ENCODE data around the gene ATP1B3. TPM values are rescaled to one million over a fixed set of nuclear protein-coding genes. Genes with fewer than 3 reads are reported as not detected.

ATP1B3 gene
- total RNA-seq, 1 experiment from 2014 or later, result 250 TPM

- Histone ChIP-seq H3K79me1 (ENCODE audit: insufficient read depth, low read depth, low read length, poor library complexity, severe bottlenecking) (no peaks in the 10 kb centered on the region), H2AK5ac (ENCODE audit: insufficient read length, low read length) (no peak overlapping the region), H3K4me1 (ENCODE audit: insufficient read depth, low read length) (no peaks in the 10 kb centered on the region), H2BK5ac (ENCODE audit: insufficient read length, low read length) (no peak overlapping the region), H3T11ph (ENCODE audit: low read length) (no peak overlapping the region), H2BK15ac (ENCODE audit: low read depth, low read length) (no peak overlapping the region), H3K23me2 (ENCODE audit: insufficient read length, low read depth, low read length, poor library complexity, severe bottlenecking) (no peaks in the 10 kb centered on the region), H2BK120ac (ENCODE audit: low read depth, low read length, poor library complexity, severe bottlenecking) (no peak overlapping the region), H4K8ac (replicated peaks; ENCODE audit: insufficient read length, low read depth, low read length) (no peak overlapping the region), H3K4ac (ENCODE audit: low read depth, low read length) (no peak overlapping the region), H2BK20ac (ENCODE audit: low read depth, low read length, poor library complexity, severe bottlenecking) (no peak overlapping the region), H3K56ac (ENCODE audit: insufficient read length, low read depth, low read length) (no peak overlapping the region), H2AFZ (ENCODE audit: low read length) (no peak overlapping the region), H3K79me2 (ENCODE audit: insufficient read depth, low read length) (no peaks in the 10 kb centered on the region), H3K9ac (ENCODE audit: extremely low read depth, insufficient read length, low read length) (no peak overlapping the region), H3K14ac (ENCODE audit: insufficient read depth, low read length) (no peak overlapping the region), H3K4me2 (ENCODE audit: insufficient read depth, insufficient read length, low read length) (no peak overlapping the region), H3K27ac (ENCODE audit: insufficient read length, low read depth, low read length) (no peak overlapping the region), H4K5ac (ENCODE audit: insufficient read length, low read depth, low read length) (no peak overlapping the region), H3K23ac (ENCODE audit: insufficient read length, low read depth, low read length) (no peak overlapping the region), H4K20me1 (ENCODE audit: control insufficient read depth, insufficient read depth, insufficient read length) (no peaks in the 10 kb centered on the region), H3K9me3 (ENCODE audit: control insufficient read depth, low read depth, low read length) (no peaks in the 10 kb centered on the region), H2BK12ac (ENCODE audit: insufficient read length, low read depth, low read length) (no peak overlapping the region), H4K91ac (ENCODE audit: insufficient read length, low read depth, low read length) (no peak overlapping the region), H3K27me3 (ENCODE audit: insufficient read depth, low read length) (no peaks in the 10 kb centered on the region), H3K18ac (ENCODE audit: insufficient read length, low read depth, low read length) (no peak overlapping the region)
- no peak for DNase-seq
- H3K36me3 Mint-ChIP-seq (ENCODE audit: insufficient read depth in 1 of 3, low read depth in 3 of 3), result no peaks in the 10 kb centered on the region; a peak in 1 of 7 replicates
- peaks cover 0 to 3% of the 10 kb centered on the region in 2 experiments; a peak in 1 of 4 replicates for H3K4me1 Mint-ChIP-seq
- H3K27me3 Mint-ChIP-seq (ENCODE audit: low read depth), result peaks cover 2% of the 10 kb centered on the region
- no peak overlapping the region for H3K27ac Mint-ChIP-seq
- no peak overlapping the region for H3K4me3 Mint-ChIP-seq
- H3K9me3 Mint-ChIP-seq, result no peaks in the 10 kb centered on the region
- WGBS (ENCODE audit: extremely low coverage, insufficient read length, low lambda C conversion rate), result no CpG with 5 or more reads among the region's 4 CpGs
- no peak for TF ChIP-seq CTCF (conservative IDR thresholded peaks at IDR 0.05)
Measured at GRCh38 chr3:141853081-141853601, 23.3 kb upstream of the ATP1B3 start.

Data from H9 (cell line).